ENCODE measurements around the gene NCOA6.

Gene NCOA6

GRCh38 chr20:34708621-34709043 is 116.8 kb downstream of the NCOA6 start:
- DNase-seq (ENCODE audit: low spot score): peak; percentile 73
- TF ChIP-seq, protein P1, sequence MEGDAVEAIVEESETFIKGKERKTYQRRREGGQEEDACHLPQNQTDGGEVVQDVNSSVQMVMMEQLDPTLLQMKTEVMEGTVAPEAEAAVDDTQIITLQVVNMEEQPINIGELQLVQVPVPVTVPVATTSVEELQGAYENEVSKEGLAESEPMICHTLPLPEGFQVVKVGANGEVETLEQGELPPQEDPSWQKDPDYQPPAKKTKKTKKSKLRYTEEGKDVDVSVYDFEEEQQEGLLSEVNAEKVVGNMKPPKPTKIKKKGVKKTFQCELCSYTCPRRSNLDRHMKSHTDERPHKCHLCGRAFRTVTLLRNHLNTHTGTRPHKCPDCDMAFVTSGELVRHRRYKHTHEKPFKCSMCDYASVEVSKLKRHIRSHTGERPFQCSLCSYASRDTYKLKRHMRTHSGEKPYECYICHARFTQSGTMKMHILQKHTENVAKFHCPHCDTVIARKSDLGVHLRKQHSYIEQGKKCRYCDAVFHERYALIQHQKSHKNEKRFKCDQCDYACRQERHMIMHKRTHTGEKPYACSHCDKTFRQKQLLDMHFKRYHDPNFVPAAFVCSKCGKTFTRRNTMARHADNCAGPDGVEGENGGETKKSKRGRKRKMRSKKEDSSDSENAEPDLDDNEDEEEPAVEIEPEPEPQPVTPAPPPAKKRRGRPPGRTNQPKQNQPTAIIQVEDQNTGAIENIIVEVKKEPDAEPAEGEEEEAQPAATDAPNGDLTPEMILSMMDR (IDR thresholded peaks at IDR 0.05; ENCODE audit: extremely low read depth, missing control alignments): peak; percentile 59

DNA sequence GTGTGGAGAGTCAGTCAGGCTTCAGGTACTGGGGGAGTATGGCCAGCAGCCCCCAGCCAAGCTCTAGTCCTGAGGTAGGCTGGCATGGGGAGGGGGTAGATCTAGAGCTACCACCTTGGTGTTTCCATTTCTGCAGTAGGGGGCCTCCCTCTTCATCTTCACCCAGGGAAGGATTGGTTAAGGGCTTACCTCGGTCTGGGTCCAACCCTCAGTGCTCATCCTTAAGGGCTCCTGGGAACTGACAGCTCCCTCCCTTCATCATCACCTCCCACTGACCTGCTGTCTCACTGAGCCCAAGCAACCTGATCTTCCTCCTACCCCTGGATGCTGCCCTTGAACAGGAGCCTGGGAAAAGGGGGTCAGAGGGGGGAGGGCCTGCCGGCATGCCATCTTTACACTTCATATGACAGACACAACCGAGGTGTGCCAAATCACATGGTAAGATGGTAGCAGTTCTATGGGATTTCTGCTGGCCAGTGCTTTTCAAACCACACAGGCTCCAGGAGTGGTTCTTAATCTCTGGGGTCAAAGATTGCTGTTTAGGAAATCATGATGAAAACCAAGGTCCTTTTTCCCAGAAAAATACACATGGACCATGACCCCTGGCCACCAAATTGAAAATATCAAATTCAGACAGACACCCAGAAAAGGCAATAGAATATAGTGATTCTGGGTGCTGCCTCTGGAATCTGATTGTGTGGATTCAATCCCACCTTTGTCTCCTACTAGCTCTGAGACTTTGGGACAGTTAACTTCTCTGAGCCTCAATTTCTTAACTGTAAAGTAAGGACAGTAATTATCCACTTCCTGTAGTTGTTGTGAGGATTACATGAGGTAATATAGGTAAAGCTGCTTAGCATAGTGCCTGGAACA is 118.3 kb downstream of the NCOA6 start:
- TF ChIP-seq, protein P1 (IDR thresholded peaks at IDR 0.05; ENCODE audit: extremely low read depth, missing control alignments): no peak
- no peak for DNase-seq (ENCODE audit: low spot score)

GRCh38 chr20:34706302-34706875 is 119.1 kb downstream of the NCOA6 start:
- TF ChIP-seq, protein P1 (IDR thresholded peaks at IDR 0.05; ENCODE audit: extremely low read depth, missing control alignments): no peak
- DNase-seq (ENCODE audit: low spot score): no peak

GRCh38 chr20:34705397-34706301 is 119.8 kb downstream of the NCOA6 start:
- TF ChIP-seq, protein P1 (IDR thresholded peaks at IDR 0.05; ENCODE audit: extremely low read depth, missing control alignments): no peak
- DNase-seq (ENCODE audit: low spot score): peak; percentile 45

GRCh38 chr20:34705008-34705396 is 120.4 kb downstream of the NCOA6 start:
- TF ChIP-seq, protein P1 (IDR thresholded peaks at IDR 0.05; ENCODE audit: extremely low read depth, missing control alignments): no peak
- no peak for DNase-seq (ENCODE audit: low spot score)

GRCh38 chr20:34704177-34705007 is 121.1 kb downstream of the NCOA6 start, which contains the start of gene TP53INP2:
TP53INP2 (plus strand) TSS chr20:34704344; CDS start chr20:34708740, 4,396 bp downstream.
- TF ChIP-seq, protein P1 (IDR thresholded peaks at IDR 0.05; ENCODE audit: extremely low read depth, missing control alignments): no peak
- DNase-seq (ENCODE audit: low spot score): peak; percentile 91
